Right lobe of liver (tissue), 6 donors: Measurements from ENCODE around the gene LRP1. TPM values are rescaled to one million over a fixed set of nuclear protein-coding genes. Genes with fewer than 3 reads are reported as not detected.

Experiments used
- ATAC-seq, 4 donors: fragments of 200-7000 bp; cut with Tn5 transposase; one replicate each; pipeline ENCODE4 v1.9.1; 2020; ENCODE audit warnings: mild to moderate bottlenecking in 4 of 4, moderate library complexity in 4 of 4
- DNase-seq, 3 donors: peaks; one replicate each; pipeline ENCODE4 v3.0.0-alpha.2; 2020
- H3K27ac ChIP-seq, 3 donors: fragments of 200-600 bp; one replicate each; pipeline ENCODE4 v1.8.0; 2022
- H3K27me3 ChIP-seq, 2 donors: fragments of 200-600 bp; one replicate each; pipeline ENCODE4 v1.8.0; 2022
- H3K36me3 ChIP-seq, 4 donors: fragments of 200-600 bp; sonication (generic) in 1 of 4; one replicate each; pipeline versions ENCODE4 v1.5.1 to v1.8.0; 2017 to 2022; ENCODE audit warnings: control low read depth in 1 of 4
- H3K4me1 ChIP-seq, 4 donors: fragments of 200-600 bp; sonication (generic) in 1 of 4; one replicate each; pipeline versions ENCODE4 v1.5.1 to v1.8.0; 2017 to 2022; ENCODE audit warnings: control low read depth in 1 of 4
- H3K4me3 ChIP-seq, 3 donors: fragments of 200-600 bp; one replicate each; pipeline ENCODE4 v1.8.0; 2022
- H3K9me3 ChIP-seq, 4 donors: fragments of 200-600 bp; sonication (generic) in 1 of 4; one replicate each; pipeline versions ENCODE4 v1.5.1 to v1.8.0; 2017 to 2022; ENCODE audit warnings: control low read depth in 1 of 4
- POLR2A ChIP-seq: fragments of 450-650 bp; IDR thresholded peaks from one replicate; pipeline ENCODE4 v1.6.1; 2017; ENCODE audit warnings: antibody characterized with exemption, mild to moderate bottlenecking
- WGBS: methylation state at CpG from one replicate; pipeline ENCODE4 v1.1.6; 2018; ENCODE audit warnings: low coverage, low lambda C conversion rate; ENCODE audit not compliant: insufficient coverage; ENCODE audit errors: missing lambda C conversion rate; 5-methylcytosine and 5-hydroxymethylcytosine counted together
- intact Hi-C, 2 donors: fragments of 100-400 bp; cut with DNase I; formaldehyde crosslinking; loops; one replicate each; pipeline versions ENCODE4 v1.11.2 to v1.14.1; 2022
- total RNA-seq, 6 experiments: library from RNA; depleted of rRNA in 2 of 6; stranded (reverse); fragments of >200 nt in 2 of 6; fragmentation: NEBNext Ultra II Directional in 3 of 6; extraction: Animal tissue kit (Norgen Biotek cat#: 25700) in 3 of 6; gene quantifications; one replicate each; pipeline versions ENCODE4 v1.1.0 to v1.2.4, GENCODE V29; 2016 to 2023
- TF ChIP-seq, protein P1 (sequence below), 4 donors: fragments of 200-600 bp in 3 of 4; fragments of 450-650 bp in 1 of 4; IDR thresholded peaks; one replicate each; pipeline versions ENCODE4 v1.5.1 to v1.8.0; 2016 to 2022; ENCODE audit warnings: antibody characterized with exemption in 4 of 4, mild to moderate bottlenecking in 2 of 4
- donor health status: DM: no; HTN: yes; CAD: no.
- donor health status: DM: no; HTN: no; CAD: no.
- donor health status: DM: no; HTN: no; CAD: no.
- donor health status: DM: no; HTN: yes; CAD: no.
- donor health status: DM: no; HTN: yes; CAD: no.

The LRP1 gene
- total RNA-seq, 6 experiments from 2014 or later = 268 to 387 (median 301) TPM

DNA sequence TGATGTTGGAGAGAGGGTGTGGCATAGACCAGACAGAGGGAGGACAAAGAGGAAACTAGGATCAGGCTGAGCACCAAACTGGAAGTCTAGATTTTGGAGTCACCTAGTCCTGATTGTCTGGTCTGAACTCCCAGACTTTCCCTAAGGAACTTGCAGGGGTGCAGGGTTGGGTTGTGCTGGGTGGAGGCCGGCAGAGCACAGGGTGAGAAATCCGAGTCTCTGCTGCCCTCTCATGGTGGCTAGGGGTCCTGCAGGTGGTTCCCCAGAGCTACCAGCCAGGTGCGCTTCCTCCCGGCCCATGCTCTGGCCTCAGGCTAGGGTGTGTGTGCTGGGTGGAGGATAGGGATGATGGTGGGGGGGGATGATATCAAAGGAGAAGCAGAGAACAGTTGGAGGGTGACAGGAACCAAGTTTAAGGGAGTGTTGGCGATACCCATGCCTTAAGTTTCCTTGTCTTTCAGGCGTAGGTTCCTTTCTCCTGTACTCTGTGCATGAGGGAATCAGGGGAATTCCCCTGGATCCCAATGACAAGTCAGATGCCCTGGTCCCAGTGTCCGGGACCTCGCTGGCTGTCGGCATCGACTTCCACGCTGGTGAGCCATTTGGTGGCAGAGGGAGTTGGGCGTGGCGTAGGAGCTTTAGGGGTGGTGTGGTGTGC is 54.8 kb downstream of the LRP1 start:
- ATAC-seq (peak; percentile 82 to 91 (median 84)), DNase-seq (peak in 2 of 3 donors; percentile 71 to 74)
- peaks cover 7 to 96% (median 66%) of the 10 kb centered on the region in 4 donors for H3K36me3 ChIP-seq
- no peak overlapping the region for H3K27ac ChIP-seq
- intact Hi-C loops = loop anchor here (5.0 kb wide), 2 partner anchors 56 to 61 kb away; partner anchors contain the start of gene LRP1 (in 1 of the 2)
- no peaks in the 10 kb centered on the region for H3K9me3 ChIP-seq
- WGBS = 44% methylated on average over 3 of the region's 13 CpGs
- no peaks in the 10 kb centered on the region for H3K27me3 ChIP-seq
- H3K4me3 ChIP-seq = no peak overlapping the region
- H3K4me1 ChIP-seq = no peaks in the 10 kb centered on the region
- TF ChIP-seq, protein P1, sequence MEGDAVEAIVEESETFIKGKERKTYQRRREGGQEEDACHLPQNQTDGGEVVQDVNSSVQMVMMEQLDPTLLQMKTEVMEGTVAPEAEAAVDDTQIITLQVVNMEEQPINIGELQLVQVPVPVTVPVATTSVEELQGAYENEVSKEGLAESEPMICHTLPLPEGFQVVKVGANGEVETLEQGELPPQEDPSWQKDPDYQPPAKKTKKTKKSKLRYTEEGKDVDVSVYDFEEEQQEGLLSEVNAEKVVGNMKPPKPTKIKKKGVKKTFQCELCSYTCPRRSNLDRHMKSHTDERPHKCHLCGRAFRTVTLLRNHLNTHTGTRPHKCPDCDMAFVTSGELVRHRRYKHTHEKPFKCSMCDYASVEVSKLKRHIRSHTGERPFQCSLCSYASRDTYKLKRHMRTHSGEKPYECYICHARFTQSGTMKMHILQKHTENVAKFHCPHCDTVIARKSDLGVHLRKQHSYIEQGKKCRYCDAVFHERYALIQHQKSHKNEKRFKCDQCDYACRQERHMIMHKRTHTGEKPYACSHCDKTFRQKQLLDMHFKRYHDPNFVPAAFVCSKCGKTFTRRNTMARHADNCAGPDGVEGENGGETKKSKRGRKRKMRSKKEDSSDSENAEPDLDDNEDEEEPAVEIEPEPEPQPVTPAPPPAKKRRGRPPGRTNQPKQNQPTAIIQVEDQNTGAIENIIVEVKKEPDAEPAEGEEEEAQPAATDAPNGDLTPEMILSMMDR (IDR thresholded peaks at IDR 0.05) = peak; percentile 78 to 87 (median 82)
- no peak for TF ChIP-seq POLR2A

DNA sequence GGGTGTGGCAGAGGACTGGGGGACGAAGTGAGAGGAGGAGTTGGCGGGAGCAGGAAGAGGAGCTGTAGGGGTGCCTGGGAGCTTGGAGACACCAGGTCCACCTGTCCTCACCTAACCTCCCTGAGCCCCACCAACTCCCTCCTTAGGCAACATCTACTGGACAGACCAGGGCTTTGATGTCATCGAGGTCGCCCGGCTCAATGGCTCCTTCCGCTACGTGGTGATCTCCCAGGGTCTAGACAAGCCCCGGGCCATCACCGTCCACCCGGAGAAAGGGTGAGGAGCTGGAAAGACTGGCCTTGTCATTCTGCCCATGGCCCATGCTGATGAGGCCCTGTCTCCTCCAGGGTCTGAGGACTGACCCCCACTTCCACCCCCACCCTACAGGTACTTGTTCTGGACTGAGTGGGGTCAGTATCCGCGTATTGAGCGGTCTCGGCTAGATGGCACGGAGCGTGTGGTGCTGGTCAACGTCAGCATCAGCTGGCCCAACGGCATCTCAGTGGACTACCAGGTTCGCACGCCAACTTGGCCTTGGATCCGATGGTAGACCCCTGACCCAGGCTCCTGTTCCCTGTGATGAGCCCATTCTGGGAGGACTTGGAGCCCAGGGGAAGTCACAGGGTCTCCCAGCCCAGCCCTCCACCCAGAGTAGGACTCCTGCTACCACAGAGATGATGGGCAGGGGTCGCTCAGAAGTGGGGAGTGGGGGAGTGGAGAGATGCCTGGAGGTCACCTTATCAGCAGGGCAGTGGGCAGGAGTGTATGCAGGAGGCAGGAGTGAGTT is 55.8 kb downstream of the LRP1 start:
- no peak for TF ChIP-seq POLR2A
- TF ChIP-seq, protein P1 (IDR thresholded peaks at IDR 0.05) = no peak
- Histone ChIP-seq H3K36me3 (peaks cover 7 to 97% (median 62%) of the 10 kb centered on the region in 4 donors), H3K4me1 (no peaks in the 10 kb centered on the region), H3K27ac (no peak overlapping the region), H3K27me3 (no peaks in the 10 kb centered on the region), H3K9me3 (no peaks in the 10 kb centered on the region), H3K4me3 (no peak overlapping the region)
- DNase-seq = peak in 1 of 3 donors; percentile 19
- no peak for ATAC-seq
- intact Hi-C loops = loop anchor here (5.0 kb wide), 2 partner anchors 57 to 62 kb away; partner anchors contain the start of gene LRP1 (in 1 of the 2)
- 80% methylated on average over 1 of the region's 22 CpGs for WGBS

DNA sequence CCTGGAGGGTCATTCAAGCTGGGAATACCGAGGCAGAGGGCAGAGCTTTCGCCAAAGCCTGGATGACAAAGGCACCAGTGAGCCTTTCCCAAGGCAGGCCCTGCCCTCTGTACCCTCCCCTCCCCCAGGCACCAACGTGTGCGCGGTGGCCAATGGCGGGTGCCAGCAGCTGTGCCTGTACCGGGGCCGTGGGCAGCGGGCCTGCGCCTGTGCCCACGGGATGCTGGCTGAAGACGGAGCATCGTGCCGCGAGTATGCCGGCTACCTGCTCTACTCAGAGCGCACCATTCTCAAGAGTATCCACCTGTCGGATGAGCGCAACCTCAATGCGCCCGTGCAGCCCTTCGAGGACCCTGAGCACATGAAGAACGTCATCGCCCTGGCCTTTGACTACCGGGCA is 57.1 kb downstream of the LRP1 start:
- no peak overlapping the region for H3K27ac ChIP-seq
- no peak for TF ChIP-seq POLR2A
- TF ChIP-seq, protein P1 (IDR thresholded peaks at IDR 0.05) = no peak
- WGBS = no CpG with 5 or more reads among the region's 25 CpGs
- no peak overlapping the region for H3K4me3 ChIP-seq
- intact Hi-C loops = no loop called here
- DNase-seq = no peak
- H3K4me1 ChIP-seq = no peaks in the 10 kb centered on the region
- ATAC-seq = peak in 1 of 4 donors; percentile 7
- H3K36me3 ChIP-seq = peaks cover 7 to 97% (median 60%) of the 10 kb centered on the region in 4 donors
- no peaks in the 10 kb centered on the region for H3K9me3 ChIP-seq
- H3K27me3 ChIP-seq = no peaks in the 10 kb centered on the region

DNA sequence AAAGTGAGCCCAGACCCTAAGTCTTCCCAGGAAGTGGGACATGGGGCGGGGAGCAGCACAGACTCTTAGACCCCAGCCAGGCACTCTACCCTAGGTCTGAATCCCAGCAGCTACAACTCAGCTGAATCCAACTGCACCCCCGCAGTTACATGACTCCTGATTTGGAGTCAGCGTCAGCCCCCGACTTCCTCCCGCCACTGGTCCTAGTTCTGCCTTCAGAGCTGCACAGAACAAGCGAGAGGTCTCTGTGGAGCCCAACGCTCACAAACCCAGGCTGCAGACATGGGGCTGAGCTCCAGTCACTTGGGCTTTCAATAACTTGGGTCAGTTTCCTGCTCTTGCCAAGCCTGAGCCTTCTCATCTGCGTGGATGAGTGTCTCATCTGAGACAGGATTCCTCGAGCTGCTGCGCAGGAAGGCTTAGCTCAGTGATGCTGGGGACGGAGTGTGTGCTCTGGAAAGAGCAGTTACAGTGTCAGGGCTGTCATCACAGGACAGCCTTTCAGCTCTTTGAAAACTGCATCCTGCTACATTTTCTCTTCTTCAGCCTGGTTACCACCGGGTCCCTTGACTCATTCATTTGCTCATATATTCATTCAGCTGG is 57.7 kb downstream of the LRP1 start:
- ATAC-seq = no peak
- intact Hi-C loops = no loop called here
- Histone ChIP-seq H3K9me3 (no peaks in the 10 kb centered on the region), H3K4me1 (no peaks in the 10 kb centered on the region), H3K4me3 (no peak overlapping the region), H3K27ac (no peak overlapping the region), H3K27me3 (no peaks in the 10 kb centered on the region), H3K36me3 (peaks cover 7 to 97% (median 59%) of the 10 kb centered on the region in 4 donors)
- no peak for DNase-seq
- no peak for TF ChIP-seq POLR2A
- WGBS = 80% methylated on average over 3 of the region's 12 CpGs
